Stimulated activated naive B cell treated with anti-CD40 and anti-IgM and Interleukin-4, amounts not matched to agents 10 μg/mL and 1 μg/mL and 100 μg/mL, for 72 hours (primary cell): ENCODE measurements around the gene POU5F1.
"Not testable (repeated sequence)": the region's sequence is repeated elsewhere in the genome, so short reads cannot be mapped to it uniquely, and the experiment has no call there.

Source experiments
- ATAC-seq, 2 donors: fragments of 150-1000 bp; cut with Tn5 transposase; replicated peaks; 2 replicates each; pipeline ENCODE4 v1.10.0; 2021; ENCODE audit warnings: moderate library complexity in 1 of 2
- DNase-seq: peaks from one replicate; pipeline ENCODE4 v3.0.0; 2021
- H3K27ac Mint-ChIP-seq: one replicate; pipeline ENCODE4 v1.8.0; 2022; ENCODE audit warnings: mild to moderate bottlenecking, mixed read lengths
- H3K27me3 Mint-ChIP-seq, 2 donors: one replicate each; pipeline ENCODE4 v1.8.0; 2022; ENCODE audit warnings: mixed read lengths in 2 of 2
- H3K36me3 Mint-ChIP-seq, 2 donors: one replicate each; pipeline ENCODE4 v1.8.0; 2022; ENCODE audit warnings: mixed read lengths in 2 of 2, mild to moderate bottlenecking in 1 of 2
- H3K4me1 Mint-ChIP-seq, 2 donors: one replicate each; pipeline ENCODE4 v1.8.0; 2022; ENCODE audit warnings: mixed read lengths in 2 of 2, mild to moderate bottlenecking in 1 of 2
- H3K4me3 Mint-ChIP-seq, 2 donors: one replicate each; pipeline ENCODE4 v1.8.0; 2022; ENCODE audit warnings: mild to moderate bottlenecking in 2 of 2, mixed read lengths in 2 of 2, moderate library complexity in 1 of 2
- H3K9me3 Mint-ChIP-seq, 2 donors: one replicate each; pipeline ENCODE4 v1.8.0; 2022; ENCODE audit warnings: mixed read lengths in 2 of 2, mild to moderate bottlenecking in 1 of 2

POU5F1 gene

DNA sequence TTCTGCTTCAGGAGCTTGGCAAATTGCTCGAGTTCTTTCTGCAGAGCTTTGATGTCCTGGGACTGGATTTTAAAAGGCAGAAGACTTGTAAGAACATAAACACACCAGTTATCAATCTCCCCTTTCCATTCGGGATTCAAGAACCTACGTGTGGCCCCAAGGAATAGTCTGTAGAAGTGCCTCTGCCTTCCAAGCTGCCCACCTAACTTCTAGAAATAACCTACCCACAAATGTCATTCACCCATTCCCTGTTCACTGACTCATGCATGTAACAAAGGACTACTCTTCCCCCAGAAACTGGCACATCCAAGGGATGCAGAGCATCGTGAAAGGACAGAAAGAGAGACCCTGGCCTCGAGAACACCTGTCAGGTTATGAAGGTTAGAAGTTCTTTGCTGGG lies 4.5 kb downstream of the POU5F1 start:
- Mint-ChIP-seq H3K9me3 (no peaks in the 10 kb centered on the region), H3K4me3 (no peak overlapping the region), H3K4me1 (peaks cover 16 to 31% of the 10 kb centered on the region in 2 donors), H3K27me3 (no peaks in the 10 kb centered on the region), H3K36me3 (peaks cover 5 to 23% of the 10 kb centered on the region in 2 donors), H3K27ac (peak overlapping the region; percentile 1)
- DNase-seq (no peak), ATAC-seq (no peak)

DNA sequence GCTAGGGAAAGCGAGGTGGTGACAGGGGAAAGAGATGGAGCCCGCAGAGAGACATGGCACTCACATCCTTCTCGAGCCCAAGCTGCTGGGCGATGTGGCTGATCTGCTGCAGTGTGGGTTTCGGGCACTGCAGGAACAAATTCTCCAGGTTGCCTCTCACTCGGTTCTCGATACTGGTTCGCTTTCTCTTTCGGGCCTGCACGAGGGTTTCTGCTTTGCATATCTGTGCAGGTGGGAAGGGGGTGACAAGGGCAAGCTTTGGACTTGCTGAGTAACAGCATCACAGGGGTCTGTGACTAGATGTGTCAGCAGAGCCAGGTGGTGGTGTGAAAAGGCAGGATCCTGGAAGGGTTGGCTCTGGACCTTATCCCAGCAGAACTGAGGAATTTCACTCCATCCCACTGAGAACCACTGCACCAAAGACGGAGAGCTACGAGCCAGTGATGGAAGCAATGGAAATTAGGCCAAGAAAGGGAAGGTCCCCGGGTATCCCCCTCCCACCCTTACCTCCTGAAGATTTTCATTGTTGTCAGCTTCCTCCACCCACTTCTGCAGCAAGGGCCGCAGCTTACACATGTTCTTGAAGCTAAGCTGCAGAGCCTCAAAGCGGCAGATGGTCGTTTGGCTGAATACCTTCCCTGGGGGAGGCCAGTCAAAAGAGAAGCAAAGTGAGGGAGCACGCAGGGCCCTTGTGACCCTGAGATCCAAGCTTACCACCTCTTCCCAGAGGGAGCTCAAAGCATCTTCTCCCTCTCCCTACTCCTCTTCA lies 5.2 kb downstream of the POU5F1 start:
- H3K4me3 Mint-ChIP-seq = peak overlapping the region in 1 of 2 donors; percentile 42
- not testable (repeated sequence) for DNase-seq

DNA sequence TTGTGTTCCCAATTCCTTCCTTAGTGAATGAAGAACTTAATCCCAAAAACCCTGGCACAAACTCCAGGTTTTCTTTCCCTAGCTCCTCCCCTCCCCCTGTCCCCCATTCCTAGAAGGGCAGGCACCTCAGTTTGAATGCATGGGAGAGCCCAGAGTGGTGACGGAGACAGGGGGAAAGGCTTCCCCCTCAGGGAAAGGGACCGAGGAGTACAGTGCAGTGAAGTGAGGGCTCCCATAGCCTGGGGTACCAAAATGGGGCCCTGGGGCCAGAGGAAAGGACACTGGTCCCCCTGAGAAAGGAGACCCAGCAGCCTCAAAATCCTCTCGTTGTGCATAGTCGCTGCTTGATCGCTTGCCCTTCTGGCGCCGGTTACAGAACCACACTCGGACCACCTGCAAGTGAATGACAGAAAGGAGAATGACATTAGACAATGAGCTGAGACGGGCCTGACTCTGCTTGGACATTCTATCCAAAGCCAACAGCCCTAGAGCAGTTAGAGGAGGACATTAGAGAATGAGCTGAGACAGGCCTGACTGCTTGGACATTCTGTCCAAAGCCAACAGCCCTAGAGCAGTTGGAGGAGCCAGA lies 5.9 kb downstream of the POU5F1 start:
- not testable (repeated sequence) for H3K4me3 Mint-ChIP-seq

More for the DNA sequence above, 5.2 kb downstream of the POU5F1 start:
- H3K9me3 Mint-ChIP-seq, H3K27me3 Mint-ChIP-seq: not testable (repeated sequence)
- Mint-ChIP-seq H3K4me1 (peaks cover 16 to 31% of the 10 kb centered on the region in 2 donors), H3K36me3 (peaks cover 9 to 23% of the 10 kb centered on the region in 2 donors), H3K27ac (peak overlapping the region; percentile 44)
- ATAC-seq = peak; percentile 61 to 78

DNA sequence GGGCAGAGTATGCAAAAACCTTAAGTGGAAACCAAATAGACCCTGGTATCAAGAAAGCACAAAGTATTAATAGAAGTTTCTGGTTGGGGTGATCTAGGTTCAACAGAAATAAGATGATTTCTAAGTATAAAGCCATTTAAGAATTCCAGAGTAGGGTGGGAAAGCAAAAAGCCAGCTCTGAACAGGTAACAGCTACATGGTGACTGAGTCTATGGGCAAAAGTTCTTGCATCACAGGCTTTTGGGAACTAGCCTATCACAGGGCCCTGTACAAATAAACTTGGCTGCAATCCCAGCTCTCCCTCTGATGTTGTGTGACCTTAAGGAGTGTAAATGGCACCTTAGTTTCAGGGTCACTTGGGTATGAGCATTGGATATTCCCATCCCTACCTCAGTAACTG lies 6.6 kb downstream of the POU5F1 start:
- ATAC-seq (no peak), DNase-seq (no peak)
- peaks cover 19 to 38% of the 10 kb centered on the region in 2 donors for H3K4me1 Mint-ChIP-seq
- peaks cover 13 to 23% of the 10 kb centered on the region in 2 donors for H3K36me3 Mint-ChIP-seq
- no peak overlapping the region for H3K4me3 Mint-ChIP-seq
- no peaks in the 10 kb centered on the region for H3K27me3 Mint-ChIP-seq
- no peaks in the 10 kb centered on the region for H3K9me3 Mint-ChIP-seq
- no peak overlapping the region for H3K27ac Mint-ChIP-seq

More for the DNA sequence above, 5.9 kb downstream of the POU5F1 start:
- H3K9me3 Mint-ChIP-seq, H3K27me3 Mint-ChIP-seq, ATAC-seq, DNase-seq: not testable (repeated sequence)
- peaks cover 16 to 32% of the 10 kb centered on the region in 2 donors for H3K4me1 Mint-ChIP-seq
- peaks cover 9 to 23% of the 10 kb centered on the region in 2 donors for H3K36me3 Mint-ChIP-seq
- H3K27ac Mint-ChIP-seq = peak overlapping the region; percentile 44

DNA sequence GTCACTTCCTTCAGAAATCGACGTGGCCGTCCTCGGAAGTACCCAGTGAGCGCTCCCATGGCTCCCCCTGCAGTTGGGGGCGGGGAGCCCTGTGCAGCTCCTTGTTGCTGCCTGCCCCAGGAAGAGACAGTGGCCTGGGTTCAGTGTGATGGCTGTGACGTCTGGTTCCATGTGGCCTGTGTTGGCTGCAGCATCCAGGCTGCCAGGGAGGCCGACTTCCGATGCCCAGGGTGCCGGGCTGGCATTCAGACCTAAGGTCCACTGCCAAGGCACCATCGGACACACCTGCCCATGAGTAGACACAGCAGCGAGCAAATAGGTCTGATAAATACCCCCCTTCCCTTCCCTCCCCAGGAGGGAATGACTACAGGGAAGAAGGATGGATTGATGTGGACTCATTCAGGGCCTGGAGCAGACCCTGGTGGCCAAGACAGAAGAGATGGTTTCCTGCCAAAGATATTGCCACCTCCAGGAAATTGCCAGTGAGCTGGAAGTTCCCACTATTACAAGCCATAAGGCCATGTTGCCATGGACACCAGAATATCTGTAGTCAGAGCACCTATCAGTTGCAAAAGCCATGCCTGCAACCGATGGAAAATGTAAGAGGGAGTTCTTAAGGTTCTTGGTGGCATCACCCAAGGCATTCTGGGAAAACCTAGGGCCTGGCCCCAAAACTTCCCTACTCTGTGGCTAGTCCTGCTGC lies 7.9 kb downstream of the POU5F1 start:
- peaks cover 25 to 51% of the 10 kb centered on the region in 2 donors for H3K4me1 Mint-ChIP-seq
- ATAC-seq (no peak), DNase-seq (no peak)
- no peaks in the 10 kb centered on the region for H3K9me3 Mint-ChIP-seq
- no peak overlapping the region for H3K4me3 Mint-ChIP-seq
- peak overlapping the region; percentile 31 for H3K27ac Mint-ChIP-seq
- H3K27me3 Mint-ChIP-seq = no peaks in the 10 kb centered on the region
- H3K36me3 Mint-ChIP-seq = peaks cover 13 to 23% of the 10 kb centered on the region in 2 donors

DNA sequence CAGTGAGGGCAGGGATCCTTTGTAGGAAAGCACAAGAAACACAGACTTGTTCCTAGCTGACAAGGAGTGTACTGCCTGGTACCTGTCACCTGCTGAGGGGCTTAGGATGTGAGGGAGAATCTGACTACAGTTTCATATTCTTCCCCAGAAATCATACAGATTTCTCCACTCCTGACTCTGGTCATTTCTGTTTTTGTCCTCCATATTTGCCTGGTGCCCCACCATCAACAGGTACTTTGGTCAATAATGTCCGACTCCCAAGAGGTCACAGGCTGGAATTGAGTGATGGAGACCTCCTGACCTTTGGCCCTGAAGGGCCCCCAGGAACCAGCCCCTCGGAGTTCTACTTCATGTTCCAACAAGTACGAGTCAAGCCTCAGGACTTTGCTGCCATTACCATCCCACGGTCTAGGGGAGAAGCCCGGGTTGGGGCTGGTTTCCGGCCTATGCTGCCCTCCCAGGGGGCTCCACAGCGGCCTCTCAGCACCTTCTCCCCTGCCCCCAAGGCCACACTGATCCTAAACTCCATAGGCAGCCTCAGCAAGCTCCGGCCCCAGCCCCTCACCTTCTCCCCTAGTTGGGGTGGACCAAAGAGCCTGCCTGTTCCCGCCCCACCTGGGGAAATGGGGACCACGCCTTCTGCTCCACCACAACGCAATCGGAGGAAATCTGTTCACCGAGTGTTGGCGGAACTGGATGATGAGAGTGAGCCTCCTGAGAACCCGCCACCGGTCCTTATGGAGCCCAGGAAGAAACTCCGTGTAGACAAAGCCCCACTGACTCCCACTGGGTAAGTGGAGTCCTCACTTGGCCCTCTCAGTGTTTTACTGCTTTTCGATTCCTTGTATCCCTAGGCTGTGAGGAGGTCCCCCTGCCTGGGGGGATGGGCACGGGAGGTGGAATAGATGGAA lies 9.0 kb downstream of the POU5F1 start:
- Mint-ChIP-seq H3K36me3 (peaks cover 13 to 23% of the 10 kb centered on the region in 2 donors), H3K4me3 (peak overlapping the region in 1 of 2 donors; percentile 29), H3K27ac (peak overlapping the region; percentile 10), H3K9me3 (no peaks in the 10 kb centered on the region), H3K27me3 (no peaks in the 10 kb centered on the region), H3K4me1 (peaks cover 28 to 63% of the 10 kb centered on the region in 2 donors)
- DNase-seq (no peak), ATAC-seq (no peak)

DNA sequence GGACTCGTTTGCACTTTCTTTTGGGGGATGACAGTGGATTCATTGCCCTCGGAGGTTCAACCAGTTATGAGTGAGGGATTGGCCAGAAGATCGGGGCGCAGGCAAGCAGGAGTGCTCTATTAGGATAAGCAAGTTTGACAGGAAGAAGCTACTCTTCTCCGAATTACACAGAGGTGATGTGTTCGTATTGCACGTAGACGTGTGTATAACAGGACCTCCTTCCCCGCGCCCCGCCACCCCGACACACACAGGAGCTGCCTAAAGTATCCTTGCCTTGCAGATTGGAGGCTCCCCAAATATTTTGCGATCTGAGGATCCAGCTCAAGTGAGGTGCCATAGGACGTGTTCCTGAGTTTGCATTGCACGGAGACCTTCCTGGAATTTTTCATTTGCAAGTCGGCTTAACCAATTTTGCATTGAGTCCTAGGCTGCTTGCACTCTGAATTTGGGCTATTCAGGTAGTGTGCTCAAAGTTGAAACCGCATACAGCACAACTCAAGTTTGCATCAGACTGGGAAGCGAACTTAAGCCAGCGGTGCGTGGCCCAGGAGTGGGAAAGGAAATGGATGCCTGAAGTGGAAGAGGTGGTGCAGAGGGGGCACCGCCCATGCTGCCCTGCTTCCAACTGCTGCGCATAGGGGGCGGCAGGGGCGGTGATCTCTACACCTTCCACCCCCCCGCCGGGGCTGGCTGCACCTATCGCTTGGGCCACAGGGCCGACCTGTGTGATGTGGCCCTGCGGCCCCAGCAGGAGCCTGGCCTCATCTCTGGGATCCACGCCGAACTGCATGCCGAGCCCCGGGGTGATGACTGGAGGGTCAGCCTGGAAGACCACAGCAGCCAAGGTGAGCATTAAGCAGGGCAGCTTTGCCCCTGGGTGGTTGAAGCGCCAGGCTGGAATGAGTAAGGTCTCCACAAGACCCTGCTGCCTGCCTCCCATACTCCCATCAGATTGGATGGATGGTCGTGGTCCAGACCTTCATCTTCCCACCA lies 11.3 kb downstream of the POU5F1 start:
- peaks cover 13 to 33% of the 10 kb centered on the region in 2 donors for H3K36me3 Mint-ChIP-seq
- peaks cover 23 to 48% of the 10 kb centered on the region in 2 donors for H3K4me1 Mint-ChIP-seq
- H3K4me3 Mint-ChIP-seq = peak overlapping the region; percentile 95 to 96
- ATAC-seq (peak; percentile 1 to 7), DNase-seq (no peak)
- no peaks in the 10 kb centered on the region for H3K27me3 Mint-ChIP-seq
- H3K9me3 Mint-ChIP-seq = no peaks in the 10 kb centered on the region
- H3K27ac Mint-ChIP-seq = peak overlapping the region; percentile 72

DNA sequence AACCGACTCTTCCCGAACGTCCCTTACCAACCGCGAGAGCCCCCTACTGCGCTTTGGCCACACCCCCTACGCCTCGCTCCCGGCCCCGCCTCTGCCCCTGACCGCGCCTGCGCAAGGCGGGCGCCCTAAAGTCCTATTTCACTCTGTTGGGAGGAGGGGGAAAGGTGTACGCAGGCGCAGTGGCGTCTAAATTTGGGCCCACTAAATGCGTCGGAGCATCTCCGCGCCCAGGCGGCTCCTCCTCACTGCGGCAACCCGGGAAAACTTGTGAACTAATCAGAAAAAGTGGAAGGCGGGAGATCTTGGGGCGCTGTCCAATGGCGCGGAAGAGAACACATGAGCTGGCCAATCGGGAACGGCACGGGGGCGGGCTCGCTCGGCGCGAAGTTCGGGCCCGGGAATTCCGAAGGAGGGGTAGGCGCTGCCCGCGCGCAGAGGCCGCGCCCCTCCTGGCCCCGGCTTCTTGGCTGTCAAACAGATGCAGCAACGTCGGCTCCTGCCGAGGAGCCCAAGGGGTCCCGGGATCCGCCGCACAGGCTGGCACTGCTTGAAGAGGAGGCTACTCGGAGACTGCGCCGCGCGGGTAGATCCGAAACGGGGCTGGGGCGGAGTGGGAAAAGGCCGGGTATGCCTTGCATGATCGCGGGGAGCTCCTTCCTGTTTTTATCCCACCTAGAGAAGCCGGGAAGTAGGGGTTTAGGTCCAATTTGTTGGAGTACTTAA lies 12.2 kb downstream of the POU5F1 start, which contains the start of gene TCF19:
TCF19 (plus strand) TSS at position 450 of the 723 bp plus-strand sequence. CDS start 881 bp downstream, outside the sequence.
- ATAC-seq = peak; percentile 94
- Mint-ChIP-seq H3K4me3 (peak within 1 kb of the TSS; percentile 95 to 96), H3K36me3 (peaks cover 13 to 30% of the 10 kb centered on the region in 2 donors), H3K27ac (peak within 1 kb of the TSS; percentile 72), H3K9me3 (no peaks in the 10 kb centered on the region), H3K27me3 (no peaks in the 10 kb centered on the region), H3K4me1 (peaks cover 20 to 42% of the 10 kb centered on the region in 2 donors)
- peak; percentile 99 for DNase-seq

DNA sequence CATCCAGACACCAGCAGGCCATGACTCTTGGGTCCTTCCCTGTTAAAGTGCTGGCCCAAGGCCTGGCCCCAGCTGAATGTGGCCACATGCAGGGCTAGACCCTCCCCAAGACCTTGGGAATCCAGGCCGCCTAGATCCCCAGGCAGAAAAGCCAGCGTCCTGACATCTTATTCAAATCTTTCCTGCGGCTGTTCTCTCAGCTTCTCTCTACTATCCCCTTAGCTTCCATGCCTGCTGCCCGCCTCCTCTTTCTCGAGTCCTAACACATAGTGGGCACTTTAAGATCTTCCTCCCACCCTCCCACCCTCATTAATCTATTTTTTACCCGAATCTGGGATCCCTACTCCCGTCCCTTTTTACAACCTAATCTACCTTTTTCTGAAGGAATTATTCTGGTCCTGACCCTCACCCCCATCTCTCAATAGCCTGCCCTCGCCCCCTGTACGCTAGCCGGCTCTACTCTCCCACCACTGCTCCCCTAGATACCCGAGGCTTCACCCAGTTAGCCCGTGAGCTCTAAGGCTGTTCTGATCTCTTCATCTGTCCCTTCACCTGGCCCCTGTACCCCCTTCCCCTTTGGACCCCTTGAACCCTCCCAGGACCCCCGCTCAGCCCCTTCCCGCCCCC lies 12.9 kb downstream of the POU5F1 start, which contains the start of gene CCHCR1:
CCHCR1 (minus strand) TSS at position 290 of the 627 bp plus-strand sequence; CDS start at position 88, 202 bp downstream.
- Mint-ChIP-seq H3K27ac (peak within 1 kb of the TSS; percentile 72), H3K4me3 (peak within 1 kb of the TSS; percentile 95 to 96), H3K9me3 (no peaks in the 10 kb centered on the region), H3K27me3 (no peaks in the 10 kb centered on the region), H3K36me3 (peaks cover 18 to 29% of the 10 kb centered on the region in 2 donors), H3K4me1 (peaks cover 17 to 35% of the 10 kb centered on the region in 2 donors)
- ATAC-seq (peak; percentile 52 to 60), DNase-seq (no peak)

DNA sequence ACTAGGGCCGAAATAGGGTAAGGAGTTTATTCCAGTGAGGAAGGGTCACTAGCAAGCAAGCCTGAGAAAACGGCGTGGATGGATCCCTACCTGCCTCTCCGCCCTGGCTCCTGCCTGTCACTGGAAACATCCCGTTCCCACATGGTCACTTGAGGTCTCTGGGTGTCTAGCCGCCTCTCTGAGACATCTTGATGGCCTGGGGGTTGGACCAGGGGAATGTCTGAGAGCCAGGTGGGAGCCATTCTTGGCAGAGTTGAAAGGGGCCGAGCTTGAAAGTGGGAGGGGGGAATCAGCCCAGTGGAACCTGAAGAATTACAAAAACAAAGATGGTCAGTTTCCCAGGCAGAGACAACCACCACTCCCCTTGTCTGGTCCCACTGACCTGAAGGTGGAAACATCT lies 13.8 kb downstream of the POU5F1 start:
- no peak overlapping the region for H3K4me3 Mint-ChIP-seq
- ATAC-seq = no peak
- peaks cover 17 to 32% of the 10 kb centered on the region in 2 donors for H3K4me1 Mint-ChIP-seq
- peaks cover 15 to 24% of the 10 kb centered on the region in 2 donors for H3K36me3 Mint-ChIP-seq
- no peaks in the 10 kb centered on the region for H3K27me3 Mint-ChIP-seq
- no peak for DNase-seq
- H3K27ac Mint-ChIP-seq = no peak overlapping the region
- H3K9me3 Mint-ChIP-seq = no peaks in the 10 kb centered on the region

DNA sequence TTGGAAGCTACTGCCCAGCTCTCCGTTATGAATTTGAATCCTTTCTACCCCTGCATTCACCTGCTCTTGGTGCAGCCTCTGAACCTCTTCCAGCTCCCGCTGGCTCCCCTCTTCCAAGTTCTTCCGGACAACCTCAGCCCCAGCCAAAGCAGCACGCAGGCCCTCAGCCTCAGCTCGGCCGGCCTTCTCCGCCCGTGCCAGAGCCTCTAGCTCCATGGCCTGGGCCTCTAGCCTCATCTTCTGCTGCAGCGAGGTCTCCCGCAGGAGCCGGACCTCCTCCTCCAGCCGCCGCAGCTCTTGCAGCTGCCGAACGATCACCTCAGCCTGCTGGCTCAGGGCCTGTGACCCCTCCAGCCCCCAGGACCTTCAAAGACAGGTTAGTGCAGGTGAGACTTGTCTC lies 16.0 kb downstream of the POU5F1 start:
- peaks cover 14 to 40% of the 10 kb centered on the region in 2 donors for H3K36me3 Mint-ChIP-seq
- no peaks in the 10 kb centered on the region for H3K9me3 Mint-ChIP-seq

DNA sequence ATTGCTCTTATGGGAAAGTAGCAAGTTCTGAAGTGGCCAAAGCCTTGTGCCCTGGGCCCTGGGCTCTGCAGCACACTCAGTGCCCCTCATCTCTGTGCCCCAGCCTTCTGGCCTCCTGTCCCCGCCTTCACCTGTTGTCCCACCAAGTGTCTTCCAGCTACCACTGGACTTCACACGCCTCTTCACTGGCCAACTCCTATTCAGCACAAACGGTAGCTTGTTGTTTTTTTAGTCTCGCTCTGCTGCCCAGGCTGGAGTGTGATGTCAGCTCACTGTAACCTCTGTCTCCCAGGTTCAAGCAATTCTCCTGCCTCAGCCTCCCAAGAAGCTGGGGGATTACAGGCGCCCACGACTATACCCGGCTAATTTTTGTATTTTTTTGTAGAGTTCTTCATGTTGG lies 17.7 kb downstream of the POU5F1 start:
- H3K27ac Mint-ChIP-seq = no peak overlapping the region
- ATAC-seq (no peak), DNase-seq (no peak)

More for the DNA sequence above, 16.0 kb downstream of the POU5F1 start:
- no peak for ATAC-seq
- DNase-seq = no peak
- H3K4me3 Mint-ChIP-seq = no peak overlapping the region
- no peaks in the 10 kb centered on the region for H3K27me3 Mint-ChIP-seq
- peaks cover 15 to 30% of the 10 kb centered on the region in 2 donors for H3K4me1 Mint-ChIP-seq
- no peak overlapping the region for H3K27ac Mint-ChIP-seq

More for the DNA sequence above, 17.7 kb downstream of the POU5F1 start:
- Mint-ChIP-seq H3K27me3 (no peaks in the 10 kb centered on the region), H3K9me3 (no peaks in the 10 kb centered on the region), H3K4me1 (peaks cover 12 to 21% of the 10 kb centered on the region in 2 donors), H3K36me3 (peaks cover 14 to 45% of the 10 kb centered on the region in 2 donors), H3K4me3 (no peak overlapping the region)
